CD4-positive, alpha-beta T cell treated with Interleukin-21 for 1 hour (primary cell): ENCODE results near the gene DYNLT4.
"Not testable (repeated sequence)": the region's sequence is repeated elsewhere in the genome, so short reads cannot be mapped to it uniquely, and the experiment has no call there.

ENCODE experiments used
- DNase-seq: peaks from one replicate; pipeline ENCODE4 v3.0.0-alpha.2; 2020

DYNLT4 gene

GRCh38 chr1:44808063-44808937, 1.1 kb upstream of the DYNLT4 start, which contains the start of gene BTBD19:
Gene BTBD19 (plus strand): TSS chr1:44808523. CDS start chr1:44808821, 298 bp downstream.
- DNase-seq, result peak; percentile 86

GRCh38 chr1:44807364-44808062, 362 bp upstream of the DYNLT4 start:
- peak; percentile 94 for DNase-seq

- no peak for DNase-seq
Observed at GRCh38 chr1:44806025-44806703, 987 bp downstream of the DYNLT4 start.

DNA sequence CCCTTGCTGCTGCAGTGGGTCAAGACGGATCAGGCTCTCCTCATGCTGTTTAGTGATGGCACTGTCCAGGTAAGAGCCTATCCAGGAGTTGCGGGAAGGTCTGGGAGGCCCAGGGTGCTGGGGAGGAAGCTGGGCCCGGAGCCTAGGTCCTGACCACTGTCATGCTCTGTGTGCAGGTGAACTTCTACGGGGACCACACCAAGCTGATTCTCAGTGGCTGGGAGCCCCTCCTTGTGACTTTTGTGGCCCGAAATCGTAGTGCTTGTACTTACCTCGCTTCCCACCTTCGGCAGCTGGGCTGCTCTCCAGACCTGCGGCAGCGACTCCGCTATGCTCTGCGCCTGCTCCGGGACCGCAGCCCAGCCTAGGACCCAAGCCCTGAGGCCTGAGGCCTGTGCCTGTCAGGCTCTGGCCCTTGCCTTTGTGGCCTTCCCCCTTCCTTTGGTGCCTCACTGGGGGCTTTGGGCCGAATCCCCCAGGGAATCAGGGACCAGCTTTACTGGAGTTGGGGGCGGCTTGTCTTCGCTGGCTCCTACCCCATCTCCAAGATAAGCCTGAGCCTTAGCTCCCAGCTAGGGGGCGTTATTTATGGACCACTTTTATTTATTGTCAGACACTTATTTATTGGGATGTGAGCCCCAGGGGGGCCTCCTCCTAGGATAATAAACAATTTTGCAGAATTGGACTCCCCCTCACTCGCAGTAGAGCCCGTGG, 1.7 kb downstream of the DYNLT4 start:
- no peak for DNase-seq

DNA sequence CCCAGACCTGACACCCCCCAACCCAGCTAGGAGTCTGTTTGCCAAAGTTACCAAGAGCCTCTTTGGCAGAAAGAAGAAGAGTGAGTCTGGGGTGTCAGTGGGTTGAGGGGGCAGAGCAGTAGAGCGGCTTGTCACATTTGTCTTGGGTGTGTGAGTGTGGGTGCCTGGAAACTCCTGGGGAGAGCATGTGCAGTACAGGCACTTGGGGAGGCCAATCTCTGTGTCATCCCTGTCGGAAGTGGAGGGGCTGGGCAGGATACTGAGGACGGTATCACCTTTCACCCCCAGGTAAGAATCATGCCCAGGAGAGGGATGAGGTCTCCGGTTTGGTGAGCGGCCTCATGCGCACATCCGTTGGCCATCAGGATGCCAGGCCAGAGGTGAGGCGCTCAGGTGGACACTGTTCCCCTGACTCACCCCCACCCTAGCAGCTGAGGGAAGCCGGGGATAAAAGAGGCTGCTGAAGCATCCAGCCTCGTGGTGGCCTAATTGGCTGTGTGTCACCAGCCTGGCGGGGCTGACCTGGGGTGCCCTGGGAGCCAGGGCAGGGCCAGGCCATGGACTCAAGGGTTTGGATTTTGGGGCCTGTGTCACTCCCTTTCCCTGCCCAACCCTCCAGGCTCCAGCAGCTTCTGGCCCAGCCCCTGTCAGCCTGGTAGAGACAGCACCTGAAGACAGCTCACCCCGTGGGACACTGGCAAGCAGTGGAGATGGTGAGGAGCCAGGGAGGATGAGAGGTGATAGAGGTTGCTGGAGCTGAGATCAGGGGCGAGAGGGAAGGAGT, 3.6 kb downstream of the DYNLT4 start:
- no peak for DNase-seq

DNA sequence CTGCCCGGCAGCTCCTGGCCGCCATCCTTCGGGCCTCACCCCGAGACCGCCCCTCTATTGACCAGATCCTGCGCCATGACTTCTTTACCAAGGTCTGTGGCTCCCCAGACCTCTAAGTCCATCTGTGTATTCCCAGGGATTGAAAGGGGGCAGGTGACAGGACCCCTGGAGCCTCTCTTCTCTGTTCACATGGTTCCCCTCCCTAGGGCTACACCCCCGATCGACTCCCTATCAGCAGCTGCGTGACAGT, 4.2 kb downstream of the DYNLT4 start:
- no peak for DNase-seq

- DNase-seq, result no peak
Observed at GRCh38 chr1:44802306-44803061, 4.7 kb downstream of the DYNLT4 start.

DNA sequence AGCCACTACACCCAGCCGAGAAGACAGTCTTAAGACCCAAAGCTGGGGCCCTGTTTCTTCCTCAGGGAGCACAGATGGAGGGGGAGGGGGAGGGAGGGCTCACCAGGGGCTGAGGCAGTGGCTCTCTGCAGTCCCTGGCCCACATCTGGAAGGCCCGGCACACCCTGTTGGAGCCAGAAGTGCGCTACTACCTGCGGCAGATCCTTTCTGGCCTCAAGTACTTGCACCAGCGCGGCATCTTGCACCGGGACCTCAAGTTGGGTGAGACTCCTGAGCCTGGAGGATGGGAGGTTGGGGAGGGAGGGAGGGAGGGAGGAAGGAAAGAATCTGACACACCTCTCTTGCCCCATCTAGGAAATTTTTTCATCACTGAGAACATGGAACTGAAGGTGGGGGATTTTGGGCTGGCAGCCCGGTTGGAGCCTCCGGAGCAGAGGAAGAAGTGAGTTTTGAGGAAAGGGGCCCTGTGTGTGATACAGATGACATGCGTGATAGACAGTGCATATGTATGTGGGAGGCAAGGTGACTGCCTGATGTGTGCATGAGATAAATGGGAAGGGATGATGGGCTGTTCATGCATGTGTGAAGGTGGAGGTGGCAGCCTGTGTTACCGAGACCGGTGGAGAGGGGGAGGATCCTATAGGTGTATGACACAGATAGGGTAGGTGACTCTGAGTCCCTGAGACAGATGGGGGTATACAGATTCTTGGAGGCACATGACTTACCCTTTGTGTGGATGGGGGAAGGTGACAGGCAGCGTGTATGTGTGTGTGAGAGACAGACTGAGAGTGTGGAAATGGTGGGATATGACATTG, 5.5 kb downstream of the DYNLT4 start:
- DNase-seq, result peak; percentile 63

- DNase-seq, result peak; percentile 99
Observed at GRCh38 chr1:44799770-44800584, 7.2 kb downstream of the DYNLT4 start, which contains the start of gene PLK3. Gene PLK3 (plus strand): TSS chr1:44800377. CDS start chr1:44800464, 87 bp downstream.

GRCh38 chr1:44798481-44799365, 8.4 kb downstream of the DYNLT4 start:
- DNase-seq, result no peak

DNA sequence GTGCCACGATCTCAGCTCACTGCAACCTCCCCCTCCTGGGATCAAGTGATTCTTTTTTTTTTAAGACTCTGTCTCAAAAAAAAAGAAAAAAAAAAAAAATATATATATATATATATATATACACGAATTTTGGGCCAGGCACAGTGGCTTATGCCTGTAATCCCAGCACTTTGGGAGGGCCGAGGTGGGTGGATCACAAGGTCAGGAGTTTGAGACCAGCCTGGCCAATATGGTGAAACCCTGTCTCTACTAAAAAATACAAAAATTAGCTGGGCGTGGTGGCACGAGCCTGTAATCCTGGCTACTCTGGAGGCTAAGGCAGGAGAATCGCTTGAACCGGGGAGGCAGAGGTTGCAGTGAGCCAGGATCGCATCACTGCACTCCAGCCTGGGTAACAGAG, 9.3 kb downstream of the DYNLT4 start:
- DNase-seq, result not testable (repeated sequence)

GRCh38 chr1:44792736-44793502, 14.2 kb downstream of the DYNLT4 start:
- DNase-seq, result no peak

DNA sequence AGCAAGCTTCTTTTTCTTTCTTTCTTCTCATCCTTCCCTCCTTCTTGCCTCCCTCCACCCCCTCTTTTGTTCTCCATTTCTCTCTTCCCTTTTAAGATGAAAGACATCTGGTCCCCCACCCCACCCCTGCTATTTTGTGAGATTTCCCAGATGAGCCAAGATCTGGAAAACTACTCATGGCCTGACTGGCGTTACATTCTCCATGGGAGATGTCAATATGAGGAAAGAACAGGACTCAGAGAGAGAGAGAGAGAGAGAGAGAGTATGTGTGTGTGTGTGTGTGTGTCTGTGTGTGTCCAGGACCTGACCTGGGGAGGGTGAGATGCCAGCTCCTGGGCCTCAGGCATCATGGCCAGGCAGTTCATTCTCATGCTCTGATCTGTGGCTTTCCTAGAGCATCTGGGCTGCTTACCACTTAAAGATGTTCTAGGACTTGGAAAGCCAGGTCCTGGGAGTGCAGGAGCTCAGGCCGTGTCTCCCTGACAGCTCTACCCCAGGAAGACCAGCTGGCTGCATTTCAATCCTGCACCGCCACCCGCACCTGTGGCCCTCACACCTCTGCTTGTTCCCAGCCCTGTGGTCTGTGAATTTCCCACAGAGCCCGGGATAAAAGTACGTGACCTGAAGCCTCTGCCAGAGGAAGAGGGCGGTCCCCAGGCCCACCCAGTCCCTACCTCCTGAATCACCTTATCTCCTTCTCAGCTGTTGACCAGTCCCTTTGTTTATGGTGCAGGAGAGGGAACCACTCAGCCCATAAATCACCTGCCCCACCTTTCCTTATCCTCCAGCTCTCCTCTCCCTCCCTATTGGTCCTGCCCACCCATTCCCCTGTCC, 16.0 kb downstream of the DYNLT4 start:
- DNase-seq, result no peak

DNA sequence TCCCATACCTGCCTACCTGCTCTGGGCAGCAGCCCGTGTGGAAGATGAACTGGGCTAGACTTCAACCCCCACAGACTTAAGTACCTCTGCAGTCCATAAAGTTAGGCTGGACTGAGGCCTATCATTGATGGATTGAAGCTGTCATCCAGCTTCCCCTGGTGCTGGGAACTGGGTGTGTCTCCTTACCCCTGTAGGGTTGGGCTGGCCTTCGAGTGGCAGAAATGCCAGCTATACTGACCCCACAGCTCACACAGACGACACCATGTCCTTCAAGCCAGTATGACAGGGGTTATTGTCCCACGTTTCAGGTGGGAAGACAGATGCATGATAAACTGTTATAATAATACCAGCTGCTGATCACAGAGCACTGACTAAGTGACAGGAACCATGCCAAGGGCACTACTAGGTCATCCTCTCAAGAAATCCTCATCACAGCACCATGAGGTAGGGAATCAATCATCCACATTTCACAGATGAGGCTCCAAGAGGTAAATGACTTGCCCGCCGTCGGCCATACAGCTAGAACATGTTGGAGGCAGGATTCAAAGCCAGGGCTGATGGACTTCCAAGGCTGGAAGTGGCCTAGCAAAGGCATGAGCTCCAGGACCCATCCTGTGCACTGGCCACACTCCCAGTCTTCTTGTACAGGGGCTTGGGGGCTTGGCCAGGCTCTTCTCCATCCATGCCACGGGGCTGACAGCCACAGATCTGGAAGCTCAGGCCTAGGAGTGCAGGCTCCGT, 18.9 kb downstream of the DYNLT4 start, which contains the start of gene BEST4:
Gene BEST4, minus strand, starts transcription at position 51 of the 741 bp plus-strand sequence. CDS start 465 bp downstream, outside the sequence.
- no peak for DNase-seq

DNA sequence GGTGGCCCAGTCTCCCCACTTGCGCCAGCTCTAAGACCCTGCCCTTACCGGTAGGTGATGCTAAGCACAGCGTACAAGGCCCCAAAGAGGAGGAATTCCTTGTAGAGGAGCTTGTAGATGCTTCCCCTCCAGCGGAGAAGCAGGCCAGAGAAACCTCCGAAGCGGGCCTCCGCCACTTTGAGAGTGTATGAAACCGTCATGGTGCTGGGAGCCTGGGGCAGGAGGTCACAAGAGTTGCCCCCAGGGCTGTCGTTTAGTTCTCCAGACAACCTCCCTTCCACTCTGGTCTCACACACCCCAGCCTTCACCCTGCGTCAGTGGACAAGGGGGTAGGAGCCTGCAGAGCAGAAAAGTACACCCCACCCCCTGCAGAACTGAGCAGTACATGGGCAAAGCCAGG, 19.6 kb downstream of the DYNLT4 start:
- DNase-seq, result no peak
